ENCODE results near the gene TOPAZ1. TPM values are rescaled to one million over a fixed set of nuclear protein-coding genes. Genes with fewer than 3 reads are reported as not detected.

The TOPAZ1 gene
- total RNA-seq, 1 experiment from 2014 or later: not detected

GRCh38 chr3:44359146-44359751 lies 117.6 kb downstream of the TOPAZ1 start:
- DNase-seq (ENCODE audit: low spot score): peak; percentile 27
- in situ Hi-C loops (cut with HindIII; ENCODE audit: low sequenced_read_pairs): no loop called here

GRCh38 chr3:44363591-44363990 lies 121.9 kb downstream of the TOPAZ1 start:
- no peak for DNase-seq (ENCODE audit: low spot score)
- in situ Hi-C loops (cut with HindIII; ENCODE audit: low sequenced_read_pairs): no loop called here

- no peak for DNase-seq (ENCODE audit: low spot score)
- in situ Hi-C loops (cut with HindIII; ENCODE audit: low sequenced_read_pairs): no loop called here
These were observed 124.3 kb downstream of the TOPAZ1 start for GRCh38 chr3:44365952-44366351.

GRCh38 chr3:44375450-44375849 lies 133.8 kb downstream of the TOPAZ1 start:
- DNase-seq (ENCODE audit: low spot score): no peak
- in situ Hi-C loops (cut with HindIII; ENCODE audit: low sequenced_read_pairs): no loop called here

Other genes starting within 250 kb of the TOPAZ1 start
- 23.3 and 34.5 TPM in 2 replicates for gene TCAIM, start 96.9 kb downstream of the TOPAZ1 start, total RNA-seq (2014; rRNA removed; shearing (Covaris generic))
- 6.9 and 7.4 TPM in 2 replicates for gene ZNF445, start 235.8 kb downstream of the TOPAZ1 start, total RNA-seq (2014; rRNA removed; shearing (Covaris generic))